ENCODE data around the gene KBTBD6.
"Not testable (repeated sequence)": the region's sequence is repeated elsewhere in the genome, so short reads cannot be mapped to it uniquely, and the experiment has no call there.

Gene KBTBD6

GRCh38 chr13:41131660-41132511 lies 716 bp downstream of the KBTBD6 start:
- not testable (repeated sequence) for DNase-seq

- not testable (repeated sequence) for DNase-seq
These were observed 1.4 kb downstream of the KBTBD6 start for GRCh38 chr13:41131189-41131588.

GRCh38 chr13:41130356-41130755 lies 2.2 kb downstream of the KBTBD6 start:
- DNase-seq = no peak

- no peak for DNase-seq
These were observed 4.9 kb downstream of the KBTBD6 start for GRCh38 chr13:41127701-41128100.

- DNase-seq = no peak
These were observed 9.8 kb downstream of the KBTBD6 start for GRCh38 chr13:41122838-41123237.

GRCh38 chr13:41117869-41118268 lies 14.7 kb downstream of the KBTBD6 start:
- DNase-seq = no peak

GRCh38 chr13:41111454-41111853 lies 21.1 kb downstream of the KBTBD6 start:
- peak; percentile 40 for DNase-seq

GRCh38 chr13:41107584-41108014 lies 25.0 kb downstream of the KBTBD6 start:
- DNase-seq = no peak

- no peak for DNase-seq
These were observed 25.5 kb downstream of the KBTBD6 start for GRCh38 chr13:41107104-41107571.

GRCh38 chr13:41099986-41100385 lies 32.6 kb downstream of the KBTBD6 start:
- no peak for DNase-seq

- DNase-seq = no peak
These were observed 33.8 kb downstream of the KBTBD6 start for GRCh38 chr13:41098761-41099160.

- not testable (repeated sequence) for DNase-seq
These were observed 36.9 kb downstream of the KBTBD6 start for GRCh38 chr13:41095681-41096080.

GRCh38 chr13:41085961-41086585 lies 46.5 kb downstream of the KBTBD6 start:
- DNase-seq = no peak

- DNase-seq = no peak
These were observed 52.9 kb downstream of the KBTBD6 start for GRCh38 chr13:41079725-41080124.

Measured in EL (cell line).